Erythroblast (primary cell): ENCODE data around the gene COP1.
"Not testable (repeated sequence)": the region's sequence is repeated elsewhere in the genome, so short reads cannot be mapped to it uniquely, and the experiment has no call there.

Source experiments
- DNase-seq, 2 experiments: peaks; one replicate each; lab custom pipeline; 2025; lab: John Stamatoyannopoulos, UW
- GATA1 ChIP-seq: IDR thresholded peaks from 2 replicates; pipeline ENCODE4 v1.6.1; 2011; ENCODE audit warnings: low read depth, mild to moderate bottlenecking, control low read depth, low read length, moderate library complexity
- POLR2A ChIP-seq: IDR thresholded peaks from 2 replicates; pipeline ENCODE4 v1.6.1; 2011; ENCODE audit warnings: mild to moderate bottlenecking, low read length

Gene COP1

DNA sequence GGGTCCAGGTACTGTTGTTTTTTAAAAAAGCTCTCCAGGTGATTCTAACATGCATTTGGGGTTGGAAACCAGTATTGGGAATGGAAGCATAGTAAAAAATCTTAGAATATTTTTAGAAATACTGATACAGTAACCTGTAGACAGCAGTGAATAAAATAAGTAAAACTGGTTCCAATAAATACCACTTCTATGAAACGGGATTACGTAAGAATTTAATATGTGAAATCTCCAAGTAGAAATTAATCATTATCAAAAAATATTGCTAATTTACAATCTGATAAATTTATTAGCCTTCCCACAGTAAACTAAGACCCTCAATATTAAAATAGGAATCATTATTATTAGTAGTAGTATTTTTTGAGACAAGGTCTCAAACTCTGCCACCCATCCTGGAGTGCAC lies 177.5 kb downstream of the COP1 start:
- no peak for DNase-seq

DNA sequence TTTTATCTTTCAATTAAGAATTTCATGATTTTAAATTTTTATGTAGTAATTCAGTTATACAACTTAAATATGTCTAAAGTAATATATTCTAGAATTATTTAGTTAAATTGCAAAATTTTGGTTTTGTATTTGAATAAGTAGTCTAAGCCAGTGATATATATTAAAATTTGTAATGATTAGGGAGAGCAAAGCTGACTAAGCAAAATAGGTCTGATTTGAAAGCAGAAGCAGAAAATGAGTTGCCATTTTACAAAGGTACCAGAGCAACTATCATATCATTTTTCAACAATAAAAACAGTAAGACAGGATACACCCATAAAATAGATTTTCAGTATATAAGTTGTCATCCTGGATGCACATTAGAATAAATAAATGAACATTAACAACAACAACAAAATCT lies 177.9 kb downstream of the COP1 start:
- no peak for TF ChIP-seq POLR2A
- TF ChIP-seq GATA1: no peak
- no peak for DNase-seq

More for the DNA sequence above, 177.5 kb downstream of the COP1 start:
- no peak for TF ChIP-seq GATA1
- no peak for TF ChIP-seq POLR2A

DNA sequence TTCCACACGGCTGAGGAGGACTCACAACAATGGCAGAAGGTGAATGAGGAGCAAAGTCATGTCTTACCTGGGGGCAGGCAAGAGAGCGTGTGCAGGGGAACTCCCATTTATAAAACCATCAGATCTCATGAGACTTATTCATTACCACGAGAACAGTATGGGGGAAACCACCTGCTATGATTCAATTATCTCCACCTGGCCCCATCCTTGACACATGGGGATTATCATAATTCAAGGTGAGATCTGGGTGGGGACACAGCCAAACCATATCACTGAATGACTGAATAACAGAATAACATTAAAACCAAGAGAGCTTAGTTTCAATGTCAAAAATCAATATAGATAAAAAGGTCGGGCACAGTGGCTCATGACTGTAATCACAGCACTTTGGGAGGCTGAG lies 179.2 kb downstream of the COP1 start:
- not testable (repeated sequence) for DNase-seq

DNA sequence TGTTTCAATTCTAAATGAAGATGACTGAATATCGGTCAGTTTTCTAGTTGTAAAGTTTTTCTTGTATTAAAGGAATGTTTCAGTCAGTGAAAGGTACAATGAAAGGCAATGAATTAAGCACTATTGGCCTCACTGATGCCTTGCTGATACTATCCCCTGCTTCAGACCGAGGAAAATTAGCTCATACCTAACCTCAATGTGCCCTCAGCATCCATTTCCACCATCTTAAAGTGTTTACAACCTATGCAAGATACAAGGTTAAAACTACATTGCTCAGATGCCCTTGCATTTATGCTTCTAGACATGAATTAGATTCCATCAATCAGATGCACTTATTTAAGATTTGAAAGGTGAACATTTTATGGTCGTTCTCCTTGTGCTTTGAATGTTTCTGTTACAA lies 184.5 kb downstream of the COP1 start:
- no peak for DNase-seq
- no peak for TF ChIP-seq POLR2A
- no peak for TF ChIP-seq GATA1

DNA sequence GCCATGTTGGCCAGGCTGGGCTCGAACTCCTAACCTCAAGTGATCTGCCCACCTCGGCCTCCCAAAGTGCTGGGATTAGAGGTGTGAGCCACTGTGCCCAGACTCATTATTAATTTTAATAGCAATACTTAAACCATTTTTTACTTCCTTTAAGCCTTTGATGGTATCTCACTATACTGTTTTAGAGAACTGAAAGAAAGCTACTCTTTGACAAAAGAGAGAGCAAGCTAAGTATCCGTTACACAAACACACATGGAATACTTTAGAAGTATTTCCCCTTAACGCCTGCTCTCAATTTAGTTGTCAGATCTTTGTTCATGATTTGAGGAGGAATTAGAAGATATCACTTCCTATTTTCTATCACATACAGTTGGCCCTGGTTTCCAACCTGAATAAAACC lies 189.4 kb downstream of the COP1 start:
- no peak for TF ChIP-seq POLR2A
- DNase-seq: no peak

DNA sequence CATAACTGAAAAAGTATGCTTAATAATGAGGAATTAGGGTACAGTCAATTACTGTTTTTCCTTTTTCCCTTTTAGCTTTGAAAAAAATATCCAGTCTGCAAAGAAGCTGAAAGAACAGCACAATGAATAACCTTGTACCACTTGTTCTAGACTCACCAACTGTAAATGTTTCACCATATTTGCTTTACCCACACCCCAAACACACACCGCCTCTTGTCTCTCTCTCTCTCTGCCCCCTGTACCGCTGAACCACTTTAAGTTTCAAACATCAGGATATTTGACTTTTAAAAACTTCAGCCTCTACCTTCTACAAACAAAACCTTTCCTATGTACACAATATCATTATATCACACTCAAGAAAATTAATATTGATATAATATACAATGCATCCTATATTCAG lies 197.1 kb downstream of the COP1 start:
- DNase-seq: no peak
- TF ChIP-seq GATA1 (no peak), POLR2A (no peak)

DNA sequence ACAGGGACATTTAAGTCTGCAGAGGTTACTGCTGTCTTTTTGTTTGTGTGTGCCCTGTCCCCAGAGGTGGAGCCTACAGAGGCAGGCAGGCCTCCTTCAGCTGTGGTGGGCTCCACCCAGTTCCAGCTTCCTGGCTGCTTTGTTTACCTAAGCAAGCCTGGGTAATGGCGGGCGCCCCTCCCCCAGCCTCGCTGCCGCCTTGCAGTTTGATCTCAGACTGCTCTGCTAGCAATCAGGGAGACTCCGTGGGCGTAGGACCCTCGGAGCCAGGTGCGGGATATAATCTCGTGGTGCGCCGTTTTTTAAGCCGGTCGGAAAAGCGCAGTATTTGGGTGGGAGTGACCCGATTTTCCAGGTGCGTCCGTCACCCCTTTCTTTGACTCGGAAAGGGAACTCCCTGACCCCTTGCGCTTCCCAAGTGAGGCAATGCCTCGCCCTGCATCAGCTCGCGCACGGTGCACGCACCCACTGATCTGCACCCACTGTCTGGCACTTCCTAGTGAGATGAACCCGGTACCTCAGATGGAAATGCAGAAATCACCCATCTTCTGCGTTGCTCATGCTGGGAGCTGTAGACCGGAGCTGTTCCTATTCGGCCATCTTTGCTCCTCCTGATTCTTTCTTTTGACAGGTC lies 199.2 kb downstream of the COP1 start:
- not testable (repeated sequence) for DNase-seq

DNA sequence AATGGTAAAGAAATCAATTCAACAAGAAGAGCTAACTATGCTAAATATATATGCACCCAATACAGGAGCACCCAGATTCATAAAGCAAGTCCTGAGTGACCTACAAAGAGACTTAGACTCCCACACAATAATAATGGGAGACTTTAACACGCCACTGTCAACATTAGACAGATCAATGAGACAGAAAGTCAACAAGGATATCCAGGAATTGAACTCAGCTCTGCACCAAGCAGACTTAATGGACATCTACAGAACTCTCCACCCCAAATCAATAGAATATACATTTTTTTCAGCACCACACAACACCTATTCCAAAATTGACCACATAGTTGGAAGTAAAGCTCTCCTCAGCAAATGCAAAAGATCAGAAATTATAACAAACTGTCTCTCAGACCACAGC lies 212.4 kb downstream of the COP1 start:
- not testable (repeated sequence) for DNase-seq

DNA sequence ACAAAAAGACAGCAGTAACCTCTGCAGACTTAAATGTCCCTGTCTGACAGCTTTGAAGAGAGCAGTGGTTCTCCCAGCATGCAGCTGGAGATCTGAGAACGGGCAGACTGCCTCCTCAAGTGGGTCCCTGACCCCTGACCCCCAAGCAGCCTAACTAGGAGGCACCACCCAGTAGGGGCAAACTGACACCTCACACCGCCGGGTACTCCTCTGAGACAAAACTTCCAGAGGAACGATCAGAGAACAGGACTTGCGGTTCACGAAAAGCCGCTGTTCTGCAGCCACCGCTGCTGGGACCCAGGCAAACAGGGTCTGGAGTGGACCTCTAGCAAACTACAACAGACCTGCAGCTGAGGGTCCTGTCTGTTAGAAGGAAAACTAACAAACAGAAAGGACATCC lies 214.3 kb downstream of the COP1 start:
- not testable (repeated sequence) for DNase-seq

DNA sequence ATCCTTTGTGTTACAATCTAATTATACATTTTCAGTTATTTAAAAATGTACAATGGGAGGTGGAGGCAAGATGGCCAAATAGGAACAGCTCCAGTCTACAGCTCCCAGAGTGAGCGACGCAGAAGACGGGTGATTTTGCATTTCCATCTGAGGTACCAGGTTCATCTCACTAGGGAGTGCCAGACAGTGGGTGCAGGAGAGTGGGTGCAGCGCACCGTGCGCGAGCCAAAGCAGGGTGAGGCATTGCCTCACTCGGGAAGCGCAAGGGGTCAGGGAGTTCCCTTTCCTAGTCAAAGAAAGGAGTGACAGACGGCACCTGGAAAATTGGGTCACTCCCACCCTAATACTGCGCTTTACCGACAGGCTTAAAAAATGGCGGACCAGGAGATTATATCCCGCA lies 214.9 kb downstream of the COP1 start:
- DNase-seq: not testable (repeated sequence)

DNA sequence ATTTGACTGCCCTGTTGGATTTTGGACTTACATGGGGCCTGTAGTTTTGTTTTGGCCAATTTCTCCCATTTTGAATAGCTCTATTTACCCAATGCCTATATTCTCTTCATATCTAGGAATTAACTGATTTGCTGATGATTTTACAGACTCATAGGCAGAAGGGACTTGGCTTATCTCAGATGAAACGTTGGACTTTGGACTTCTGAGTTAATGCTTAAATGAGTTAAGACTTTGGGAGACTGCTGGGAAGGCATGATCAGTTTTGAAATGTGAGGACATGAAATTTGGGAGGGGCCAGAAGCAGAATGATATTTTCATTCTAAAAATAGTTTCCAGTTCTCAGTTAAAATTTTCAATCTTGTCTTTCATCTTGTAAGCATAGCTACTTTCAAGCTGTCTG lies 222.3 kb downstream of the COP1 start:
- TF ChIP-seq GATA1 (no peak), POLR2A (no peak)
- DNase-seq: no peak

DNA sequence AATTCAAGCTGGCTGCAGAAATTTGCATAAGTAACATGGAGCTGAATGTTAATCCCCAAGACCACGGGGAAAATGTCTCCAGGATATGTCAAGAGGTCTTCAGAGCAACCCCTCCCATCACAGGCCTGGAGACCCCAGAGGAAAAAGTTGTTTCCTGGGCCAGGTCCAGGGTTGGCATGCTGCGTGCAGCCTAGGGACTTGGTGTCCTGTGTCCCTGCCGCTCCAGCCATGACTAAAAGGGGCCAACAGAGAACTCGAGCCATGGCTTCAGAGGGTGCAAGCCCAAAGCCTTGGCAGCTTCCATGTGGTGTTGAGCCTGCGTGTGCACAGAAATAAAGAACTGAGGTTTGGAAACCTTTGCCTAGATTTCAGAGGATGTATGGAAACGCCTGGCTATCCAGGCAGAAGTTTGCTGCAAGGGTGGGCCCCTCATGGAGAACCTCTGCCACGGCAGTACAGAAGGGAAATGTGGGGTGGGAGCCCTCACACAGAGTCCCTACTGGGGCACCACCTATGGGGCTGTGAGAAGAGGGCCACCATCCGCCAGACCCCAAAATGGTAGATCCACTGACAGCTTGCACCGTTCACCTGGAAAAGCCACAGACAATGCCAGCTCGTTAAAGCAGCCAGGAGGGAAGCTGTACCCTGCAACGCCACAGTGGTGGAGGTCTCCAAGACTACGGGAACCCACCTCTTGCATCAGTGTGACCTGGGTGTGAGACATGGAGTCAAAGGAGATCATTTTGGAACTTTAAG lies 222.9 kb downstream of the COP1 start:
- no peak for TF ChIP-seq POLR2A

DNA sequence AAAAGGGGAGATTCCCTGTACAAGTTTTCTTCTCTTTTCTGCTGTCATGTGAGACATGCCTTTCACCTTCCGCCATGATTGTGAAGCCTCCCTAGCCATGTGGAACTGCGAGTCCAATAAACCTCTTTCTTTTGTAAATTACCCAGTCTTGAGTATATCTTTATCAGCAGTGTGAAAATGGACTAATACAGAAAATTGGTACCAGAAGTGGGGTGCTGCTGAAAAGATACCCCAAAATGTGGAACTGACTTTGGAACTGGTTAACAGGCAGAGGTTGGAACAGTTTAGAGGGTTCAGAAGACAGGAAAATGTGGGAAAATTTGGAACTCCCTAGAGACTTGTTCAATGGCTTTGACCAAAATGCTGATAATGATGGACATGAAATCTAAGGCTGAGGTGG lies 223.7 kb downstream of the COP1 start:
- peak in 1 of 2 experiments; percentile 4 for DNase-seq

More for the DNA sequence above, 222.9 kb downstream of the COP1 start:
- DNase-seq: no peak

DNA sequence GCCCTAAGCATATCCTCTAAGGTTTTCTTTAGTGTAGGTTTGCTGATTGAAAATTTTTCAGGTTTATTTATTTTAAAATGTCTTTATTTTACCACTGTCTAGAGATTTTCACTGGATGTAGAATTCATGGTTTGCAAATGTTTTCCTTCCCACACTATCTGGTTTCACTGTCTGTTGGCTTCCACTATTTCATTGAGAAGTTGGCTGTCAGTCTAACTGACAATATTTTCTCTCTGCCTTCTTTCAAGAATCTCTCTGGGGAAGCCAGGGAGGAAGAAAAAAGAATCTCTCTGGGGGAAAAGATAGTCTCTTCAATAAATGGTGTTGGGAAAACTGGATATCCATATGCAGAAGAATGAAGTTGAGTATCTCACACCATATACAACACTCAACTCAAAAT lies 226.0 kb downstream of the COP1 start:
- TF ChIP-seq POLR2A: no peak
- TF ChIP-seq GATA1: no peak
- no peak for DNase-seq

DNA sequence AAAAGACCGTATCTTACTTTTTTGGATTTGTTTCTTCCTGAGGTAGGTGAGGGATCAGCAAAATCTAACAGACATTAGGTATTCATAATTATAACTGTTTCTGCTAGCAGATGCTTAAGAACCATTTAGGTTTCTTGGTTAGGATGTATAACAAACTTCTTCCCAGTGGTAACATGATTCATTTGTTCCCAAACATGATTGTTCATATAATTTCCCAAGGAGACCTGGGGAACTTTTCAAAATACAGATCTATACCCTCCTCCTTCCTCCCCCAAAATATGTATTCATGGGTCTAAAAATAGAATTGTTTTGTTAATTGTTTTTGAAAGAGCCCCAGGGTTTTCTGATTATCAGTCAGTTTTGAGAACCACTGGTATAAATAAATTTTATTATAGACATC lies 228.2 kb downstream of the COP1 start:
- TF ChIP-seq GATA1: no peak
- TF ChIP-seq POLR2A: no peak
- no peak for DNase-seq

DNA sequence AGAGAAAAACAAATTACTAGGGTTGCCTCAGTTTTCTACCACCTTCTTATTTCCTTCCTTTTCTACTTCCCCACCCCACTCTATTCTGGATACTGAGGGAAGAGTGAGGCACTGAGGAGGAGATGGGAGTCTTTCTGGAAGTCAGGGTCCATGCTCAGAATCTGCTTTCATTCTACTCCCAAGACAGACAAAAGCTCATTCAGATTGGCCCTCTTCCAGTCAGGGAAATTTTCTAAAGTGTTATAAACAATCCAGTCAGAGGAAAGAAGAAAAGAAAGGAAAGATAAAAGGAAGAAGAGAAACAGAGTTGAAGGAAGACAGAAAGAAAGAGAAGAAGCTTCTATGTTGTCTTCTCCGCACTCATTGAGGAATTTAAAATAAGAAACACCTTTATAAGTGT lies 228.6 kb downstream of the COP1 start:
- no peak for TF ChIP-seq POLR2A
- no peak for TF ChIP-seq GATA1
- DNase-seq: no peak
